Esophagus muscularis mucosa (tissue), 4 donors: ENCODE results near the gene GOLIM4. TPM values are rescaled to one million over a fixed set of nuclear protein-coding genes. Genes with fewer than 3 reads are reported as not detected.

Source experiments
- DNase-seq: peaks from one replicate; pipeline ENCODE4 v3.0.0-alpha.2; 2017; ENCODE audit errors: extremely low spot score
- H3K27ac ChIP-seq, 4 donors: fragments of 200-600 bp; sonication (generic); replicated peaks in 1 of 4; 1 replicate in 3 of 4; 2 replicates in 1 of 4; pipeline ENCODE4 v1.5.1; 2016 to 2019; ENCODE audit warnings: mild to moderate bottlenecking in 1 of 4
- H3K27me3 ChIP-seq, 4 donors: fragments of 200-600 bp; sonication (generic); one replicate each; pipeline versions ENCODE4 v1.5.1 to v1.6.0; 2016 to 2019
- H3K36me3 ChIP-seq, 4 donors: fragments of 200-600 bp; sonication (generic); one replicate each; pipeline ENCODE4 v1.5.1; 2016 to 2019
- H3K4me1 ChIP-seq, 4 donors: fragments of 200-600 bp; sonication (generic); one replicate each; pipeline ENCODE4 v1.5.1; 2016 to 2019
- H3K4me3 ChIP-seq, 4 donors: fragments of 200-600 bp; sonication (generic); 1 replicate in 2 of 4; 2 replicates in 2 of 4; pipeline ENCODE4 v1.5.1; 2016 to 2019; ENCODE audit warnings: mild to moderate bottlenecking in 4 of 4, moderate library complexity in 1 of 4
- H3K9me3 ChIP-seq, 4 donors: fragments of 200-600 bp; sonication (generic); 1 replicate in 3 of 4; 2 replicates in 1 of 4; pipeline ENCODE4 v1.5.1; 2016 to 2019
- EP300 ChIP-seq: sonication (generic); formaldehyde crosslinking; IDR thresholded peaks from one replicate; pipeline ENCODE4 v1.6.1; 2017; ENCODE audit warnings: antibody characterized with exemption
- POLR2A ChIP-seq: fragments of 450-650 bp; IDR thresholded peaks from one replicate; pipeline ENCODE4 v1.6.1; 2017; ENCODE audit warnings: antibody characterized with exemption, moderate library complexity, mild to moderate bottlenecking, low read depth
- POLR2AphosphoS5 ChIP-seq, 2 donors: sonication (generic); formaldehyde crosslinking; IDR thresholded peaks; one replicate each; pipeline ENCODE4 v1.6.1; 2017; ENCODE audit warnings: antibody characterized with exemption in 2 of 2
- WGBS: methylation state at CpG from one replicate; pipeline ENCODE4 v1.1.5; 2018; 5-methylcytosine and 5-hydroxymethylcytosine counted together
- intact Hi-C: fragments of 100-400 bp; cut with DNase I; formaldehyde crosslinking; loops from one replicate; pipeline ENCODE4 v1.15.1; 2023
- total RNA-seq, 4 donors: library from RNA; depleted of rRNA; stranded (reverse); fragments of >200 nt; gene quantifications; one replicate each; pipeline versions ENCODE4 v1.1.0 to v1.2.1, GENCODE V29; 2016
- TF ChIP-seq, protein P1 (sequence below), 3 experiments: fragments of 200-600 bp in 2 of 3; fragments of 450-650 bp in 1 of 3; sonication (generic) in 2 of 3; IDR thresholded peaks; one replicate each; pipeline ENCODE4 v1.5.1; 2017 to 2019; ENCODE audit warnings: antibody characterized with exemption in 3 of 3, mild to moderate bottlenecking in 2 of 3, moderate library complexity in 1 of 3

The GOLIM4 gene
- 10 to 100 TPM; 41.7 to 46.5 (median 45.0) TPM for total RNA-seq

DNA sequence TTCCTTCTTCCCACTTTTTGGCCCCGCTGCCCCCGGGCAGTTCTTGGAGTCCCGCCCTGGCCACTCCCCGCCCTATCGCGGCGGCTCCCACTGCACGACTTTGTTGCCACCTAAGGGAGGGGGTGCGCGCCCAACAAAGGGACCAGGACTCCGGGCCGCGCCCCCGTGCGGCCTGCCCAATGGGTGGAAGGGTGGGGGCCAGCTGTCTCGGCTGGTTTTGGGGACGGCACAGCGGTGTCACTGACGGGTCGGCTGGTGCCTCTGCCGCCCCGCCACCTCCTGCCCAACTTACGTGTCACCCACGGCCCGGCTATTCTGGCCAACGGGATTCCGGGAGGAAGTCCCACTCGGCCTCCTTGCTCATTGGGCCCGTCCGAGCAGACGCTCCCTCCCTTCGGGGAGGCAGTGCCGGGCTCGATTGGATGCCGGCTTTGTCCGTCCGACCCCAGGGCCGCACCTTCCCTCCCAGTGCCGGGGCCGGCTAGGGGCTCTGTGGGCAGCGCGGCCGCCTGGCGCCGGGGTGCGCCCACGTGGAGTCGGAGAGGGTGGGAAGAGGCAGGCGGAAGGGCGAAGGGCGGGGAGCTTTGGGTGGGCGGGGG, at the start of gene GOLIM4:
GOLIM4 (minus strand) TSS at position 314 of the 599 bp plus-strand sequence. CDS start 639 bp downstream, outside the sequence.
- intact Hi-C loops = loop anchor here (2.0 kb wide), 2 partner anchors 43 to 67 kb away; no protein-coding TSS in a partner anchor
- no peaks in the 10 kb centered on the region for H3K36me3 ChIP-seq
- TF ChIP-seq POLR2AphosphoS5 (IDR thresholded peaks at IDR 0.05) (peak; percentile 91 to 95), POLR2A (peak; percentile 74)
- TF ChIP-seq, protein P1, sequence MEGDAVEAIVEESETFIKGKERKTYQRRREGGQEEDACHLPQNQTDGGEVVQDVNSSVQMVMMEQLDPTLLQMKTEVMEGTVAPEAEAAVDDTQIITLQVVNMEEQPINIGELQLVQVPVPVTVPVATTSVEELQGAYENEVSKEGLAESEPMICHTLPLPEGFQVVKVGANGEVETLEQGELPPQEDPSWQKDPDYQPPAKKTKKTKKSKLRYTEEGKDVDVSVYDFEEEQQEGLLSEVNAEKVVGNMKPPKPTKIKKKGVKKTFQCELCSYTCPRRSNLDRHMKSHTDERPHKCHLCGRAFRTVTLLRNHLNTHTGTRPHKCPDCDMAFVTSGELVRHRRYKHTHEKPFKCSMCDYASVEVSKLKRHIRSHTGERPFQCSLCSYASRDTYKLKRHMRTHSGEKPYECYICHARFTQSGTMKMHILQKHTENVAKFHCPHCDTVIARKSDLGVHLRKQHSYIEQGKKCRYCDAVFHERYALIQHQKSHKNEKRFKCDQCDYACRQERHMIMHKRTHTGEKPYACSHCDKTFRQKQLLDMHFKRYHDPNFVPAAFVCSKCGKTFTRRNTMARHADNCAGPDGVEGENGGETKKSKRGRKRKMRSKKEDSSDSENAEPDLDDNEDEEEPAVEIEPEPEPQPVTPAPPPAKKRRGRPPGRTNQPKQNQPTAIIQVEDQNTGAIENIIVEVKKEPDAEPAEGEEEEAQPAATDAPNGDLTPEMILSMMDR (IDR thresholded peaks at IDR 0.05) = no peak
- H3K27ac ChIP-seq = peak within 1 kb of the TSS; percentile 92 to 98 (median 98)
- H3K4me1 ChIP-seq = peaks cover 38 to 48% (median 45%) of the 10 kb centered on the region in 4 donors
- WGBS = 0% methylated on average over 22 of the region's 52 CpGs
- H3K9me3 ChIP-seq = no peaks in the 10 kb centered on the region
- peak; percentile 96 for DNase-seq
- no peaks in the 10 kb centered on the region for H3K27me3 ChIP-seq
- peak within 1 kb of the TSS; percentile 66 to 93 (median 91) for H3K4me3 ChIP-seq

- no peak for DNase-seq
- H3K36me3 ChIP-seq = no peaks in the 10 kb centered on the region
- H3K4me1 ChIP-seq = peaks cover 0 to 14% (median 6%) of the 10 kb centered on the region in 4 donors
- H3K27me3 ChIP-seq = no peaks in the 10 kb centered on the region
- H3K9me3 ChIP-seq = no peaks in the 10 kb centered on the region
- intact Hi-C loops = no loop called here
- no peak overlapping the region for H3K4me3 ChIP-seq
- H3K27ac ChIP-seq = no peak overlapping the region
- TF ChIP-seq POLR2AphosphoS5 (IDR thresholded peaks at IDR 0.05) (no peak), EP300 (no peak), POLR2A (no peak)
- TF ChIP-seq, protein P1 (IDR thresholded peaks at IDR 0.05) = no peak
- WGBS = 84% methylated on average over 6 of the region's 6 CpGs
Observed at GRCh38 chr3:168141405-168141998, 45.8 kb upstream of the GOLIM4 start.

- no peak for DNase-seq
- 64% methylated on average over 3 of the region's 3 CpGs for WGBS
- intact Hi-C loops = no loop called here
Observed at GRCh38 chr3:168139947-168140346, 44.2 kb upstream of the GOLIM4 start.

DNA sequence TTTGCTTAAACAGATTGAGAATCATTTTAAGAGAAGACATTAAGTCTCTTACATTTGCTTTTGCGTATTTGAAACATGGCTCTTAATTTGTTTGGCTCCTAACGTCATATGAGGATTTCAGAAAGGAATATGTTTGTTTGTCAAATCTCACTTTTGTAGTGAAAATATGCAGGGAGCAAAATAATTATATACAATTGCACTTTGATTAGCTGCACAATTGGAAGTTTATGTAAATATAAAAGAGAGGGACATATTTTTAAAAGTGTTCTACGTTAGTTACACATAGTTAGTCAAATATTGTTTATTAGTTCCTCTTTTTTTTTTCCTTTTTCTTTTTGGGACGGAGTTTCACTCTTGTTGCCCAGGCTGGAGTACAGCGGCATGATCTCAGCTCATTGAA, 42.7 kb upstream of the GOLIM4 start:
- Histone ChIP-seq H3K4me3 (no peak overlapping the region), H3K27ac (no peak overlapping the region), H3K4me1 (peaks cover 0 to 14% (median 6%) of the 10 kb centered on the region in 4 donors), H3K27me3 (no peaks in the 10 kb centered on the region), H3K36me3 (no peaks in the 10 kb centered on the region), H3K9me3 (no peaks in the 10 kb centered on the region)
- TF ChIP-seq EP300 = no peak
- TF ChIP-seq, protein P1 (IDR thresholded peaks at IDR 0.05) = no peak
- TF ChIP-seq POLR2A = no peak
- TF ChIP-seq POLR2AphosphoS5 (IDR thresholded peaks at IDR 0.05) = no peak
- DNase-seq = no peak
- intact Hi-C loops = no loop called here
- WGBS = 69% methylated on average over 5 of the region's 5 CpGs

More at GRCh38 chr3:168139947-168140346, 44.2 kb upstream of the GOLIM4 start:
- H3K27ac ChIP-seq = no peak overlapping the region
- H3K36me3 ChIP-seq = no peaks in the 10 kb centered on the region
- H3K4me1 ChIP-seq = peaks cover 0 to 14% (median 6%) of the 10 kb centered on the region in 4 donors
- H3K9me3 ChIP-seq = no peaks in the 10 kb centered on the region
- H3K4me3 ChIP-seq = no peak overlapping the region
- H3K27me3 ChIP-seq = no peaks in the 10 kb centered on the region
- no peak for TF ChIP-seq EP300
- TF ChIP-seq, protein P1 (IDR thresholded peaks at IDR 0.05) = no peak
- no peak for TF ChIP-seq POLR2AphosphoS5 (IDR thresholded peaks at IDR 0.05)
- TF ChIP-seq POLR2A = no peak
